K562 (cell line): ENCODE measurements around the gene USP24. TPM values are rescaled to one million over a fixed set of nuclear protein-coding genes. Genes with fewer than 3 reads are reported as not detected.

Experiments used
- ATAC-seq: fragments of 200-7000 bp; cut with Tn5 transposase; 3 replicates; pipeline ENCODE4 v1.9.1; 2020; ENCODE audit warnings: moderate library complexity
- BruUV-seq: library from RNA; stranded (reverse); fragments of 400-500 nt; replicated peaks from 2 replicates; lab custom pipeline; 2021; lab: Mats Ljungman, UMichigan
- CTCF ChIA-PET: fragments of 300-600 bp; formaldehyde crosslinking; extraction: SDS; loops from one replicate; lab custom pipeline; 2021; ENCODE audit warnings: low intra/inter-chr PET ratio; lab: Yijun Ruan, JAX
- POLR2A ChIA-PET: fragments of 300-600, 350-650 bp; sonication (Branson Sonifier 250); formaldehyde crosslinking; extraction: SDS; loops from one replicate; lab custom pipeline; 2021; ENCODE audit warnings: antibody characterized with exemption, inconsistent platforms; lab: Yijun Ruan, JAX
- DNase-seq, 4 experiments: peaks; one replicate each; pipeline versions ENCODE4 v3.0.0 to v3.0.0-alpha.2; 2011 to 2018; ENCODE audit warnings: low spot score in 3 of 4, mixed read lengths in 3 of 4; ENCODE audit errors: extremely low read depth in 1 of 4
- FAIRE-seq: peaks from 2 replicates; lab custom pipeline; 2011; peaks lifted over from hg19 to GRCh38; lab: Jason Lieb, UNC
- H2AFZ ChIP-seq: 2 replicates; pipeline ENCODE4 v1.6.0; 2011; ENCODE audit warnings: low read depth, low read length, control low read depth, inconsistent platforms
- H3K27ac ChIP-seq: fragments of 200-600 bp; 3 replicates; pipeline ENCODE4 v1.8.0; 2011; ENCODE audit warnings: low read depth, mild to moderate bottlenecking, control low read depth, inconsistent platforms, low read length, moderate library complexity, mixed read lengths; ENCODE audit errors: extremely low read depth
- H3K27me3 ChIP-seq, 2 experiments: fragments of 300-600 bp in 1 of 2; 2 replicates in 1 of 2; 3 replicates in 1 of 2; pipeline versions ENCODE4 v1.6.0 to v1.8.0; 2011; ENCODE audit warnings: inconsistent platforms in 2 of 2, low read length in 2 of 2, mild to moderate bottlenecking in 1 of 2, mixed read lengths in 1 of 2, moderate library complexity in 1 of 2; ENCODE audit not compliant: control insufficient read depth in 2 of 2, insufficient read depth in 2 of 2
- H3K36me3 ChIP-seq: fragments of 300-600 bp; 3 replicates; pipeline ENCODE4 v1.8.0; 2011; ENCODE audit warnings: mild to moderate bottlenecking, low read length, inconsistent platforms; ENCODE audit not compliant: control insufficient read depth, insufficient read depth
- H3K4me1 ChIP-seq, 2 experiments: fragments of 200-600 bp in 1 of 2; replicated peaks in 1 of 2; 2 replicates in 1 of 2; 3 replicates in 1 of 2; pipeline versions ENCODE4 v1.5.1 to v1.8.0; 2011; ENCODE audit warnings: inconsistent platforms in 2 of 2, low read length in 2 of 2, mild to moderate bottlenecking in 1 of 2, mixed read lengths in 1 of 2, moderate library complexity in 1 of 2; ENCODE audit not compliant: control insufficient read depth in 2 of 2, insufficient read depth in 2 of 2
- H3K4me2 ChIP-seq: 2 replicates; pipeline ENCODE4 v1.6.1; 2011; ENCODE audit warnings: low read length, control low read depth, inconsistent platforms, mixed read lengths; ENCODE audit not compliant: insufficient read depth
- H3K4me3 ChIP-seq: fragments of 200-600 bp; sonication (generic), shearing (Covaris generic); 2 replicates; pipeline ENCODE4 v1.5.1; 2016; ENCODE audit warnings: control low read depth, inconsistent platforms
- H3K79me2 ChIP-seq: fragments of 200-600 bp; 3 replicates; pipeline ENCODE4 v1.8.0; 2011; ENCODE audit warnings: low read length, inconsistent platforms; ENCODE audit not compliant: control insufficient read depth, insufficient read depth
- H3K9ac ChIP-seq, 2 experiments: 2 replicates each; pipeline versions ENCODE4 v1.6.0 to v1.6.1; 2011; ENCODE audit warnings: low read depth in 2 of 2, low read length in 2 of 2, control low read depth in 1 of 2, inconsistent platforms in 1 of 2, mild to moderate bottlenecking in 1 of 2, mixed read lengths in 1 of 2; ENCODE audit not compliant: insufficient read depth in 1 of 2
- H3K9me1 ChIP-seq: one replicate; pipeline ENCODE4 v1.6.0; 2011; ENCODE audit warnings: inconsistent platforms, mild to moderate bottlenecking, low read length, moderate library complexity; ENCODE audit not compliant: control insufficient read depth, insufficient read depth
- H3K9me3 ChIP-seq: replicated peaks from 2 replicates; pipeline ENCODE4 v1.5.1; 2011; ENCODE audit warnings: low read depth, low read length, inconsistent platforms; ENCODE audit not compliant: control insufficient read depth, insufficient read depth
- H4K20me1 ChIP-seq: replicated peaks from 2 replicates; pipeline ENCODE4 v1.6.1; 2011; ENCODE audit warnings: low read length, inconsistent platforms, mixed read lengths; ENCODE audit not compliant: control insufficient read depth, insufficient read depth
- ATF6 ChIP-seq: sonication (generic); formaldehyde crosslinking; IDR thresholded peaks from 2 replicates; pipeline ENCODE4 v1.4.0; 2020; ENCODE audit warnings: mild to moderate bottlenecking, missing genetic modification reagents
- CC2D1A ChIP-seq: fragments of 450-650 bp; IDR thresholded peaks from 2 replicates; pipeline ENCODE4 v1.6.1; 2017; ENCODE audit warnings: mild to moderate bottlenecking
- COPS2 ChIP-seq: fragments of 450-650 bp; conservative IDR thresholded peaks from 2 replicates; pipeline ENCODE4 v1.6.1; 2016; ENCODE audit warnings: mild to moderate bottlenecking, moderate library complexity
- FOXK1 ChIP-seq: sonication (generic); formaldehyde crosslinking; IDR thresholded peaks from 2 replicates; pipeline ENCODE4 v1.8.0; 2022; ENCODE audit warnings: missing genetic modification reagents, mild to moderate bottlenecking, borderline replicate concordance
- GABPB1 ChIP-seq: sonication (generic); formaldehyde crosslinking; IDR thresholded peaks from 2 replicates; pipeline ENCODE4 v1.8.0; 2022; ENCODE audit warnings: mild to moderate bottlenecking, missing genetic modification reagents
- HEY1 ChIP-seq: fragments of 250-450 bp; sonication (Bioruptor Pico); IDR thresholded peaks from 2 replicates; pipeline ENCODE4 v1.5.0; 2020; ENCODE audit warnings: mild to moderate bottlenecking, moderate library complexity, borderline replicate concordance
- MCM5 ChIP-seq: fragments of 450-650 bp; IDR thresholded peaks from 2 replicates; pipeline ENCODE4 v1.6.1; 2016; ENCODE audit warnings: low read depth
- MECOM ChIP-seq: fragments of 250-450 bp; sonication (Bioruptor Pico); IDR thresholded peaks from 2 replicates; pipeline ENCODE4 v1.8.0; 2022; ENCODE audit warnings: inconsistent platforms
- NRF1 ChIP-seq, 2 experiments: fragments of 450-650 bp; IDR thresholded peaks in 1 of 2; conservative IDR thresholded peaks in 1 of 2; 2 replicates each; pipeline ENCODE4 v1.6.1; 2014; ENCODE audit warnings: mild to moderate bottlenecking in 2 of 2
- PHB2 ChIP-seq: fragments of 450-650 bp; IDR thresholded peaks from 2 replicates; pipeline ENCODE4 v1.6.1; 2017; ENCODE audit warnings: low read depth
- RBM25 ChIP-seq: fragments of 200-400 bp; formaldehyde crosslinking; IDR thresholded peaks from 2 replicates; pipeline ENCODE4 v1.6.1; 2018; ENCODE audit warnings: low read length, low read depth, moderate library complexity; ENCODE audit not compliant: severe bottlenecking
- SIN3B ChIP-seq: fragments of 450-650 bp; IDR thresholded peaks from 2 replicates; pipeline ENCODE4 v1.6.1; 2017; ENCODE audit warnings: low read depth, mild to moderate bottlenecking, moderate library complexity
- TAL1 ChIP-seq: fragments of 450-650 bp; IDR thresholded peaks from 2 replicates; pipeline ENCODE4 v1.6.1; 2016; ENCODE audit warnings: mild to moderate bottlenecking
- TRIM24 ChIP-seq, 2 experiments: fragments of 450-650 bp; IDR thresholded peaks; 2 replicates each; pipeline ENCODE4 v1.6.1; 2016
- TRIM28 ChIP-seq: fragments of 450-650 bp; IDR thresholded peaks from 2 replicates; pipeline ENCODE4 v1.6.1; 2017
- ZNF23 ChIP-seq: fragments of 250-450 bp; sonication (Bioruptor Pico); IDR thresholded peaks from 2 replicates; pipeline ENCODE4 v1.4.0; 2020; ENCODE audit warnings: mild to moderate bottlenecking
- ZNF695 ChIP-seq: fragments of 450-650 bp; formaldehyde crosslinking; IDR thresholded peaks from 2 replicates; pipeline ENCODE4 v1.4.0; 2020; ENCODE audit warnings: mild to moderate bottlenecking, moderate library complexity
- WGBS: fragments of 100-300 bp; shearing (Covaris generic); methylation state at CpG from one replicate; pipeline ENCODE4 v1.1.6; 2016; ENCODE audit warnings: low coverage, mixed read lengths; ENCODE audit not compliant: insufficient coverage; ENCODE audit errors: missing lambda C conversion rate; 5-methylcytosine and 5-hydroxymethylcytosine counted together
- in situ Hi-C: fragments of 300-500 bp; cut with MboI; formaldehyde crosslinking; loops from 4 replicates; pipeline ENCODE4 v1.15.0; 2018; ENCODE audit warnings: inconsistent platforms, mixed read lengths
- intact Hi-C: fragments of 100-400 bp; cut with micrococcal nuclease; formaldehyde crosslinking; loops from 2 replicates; pipeline ENCODE4 v1.14.2; 2022
- polyA plus RNA-seq, 8 experiments: library from polyadenylated mRNA; depleted of rRNA in 4 of 8; stranded (reverse) in 5 of 8; unstranded in 3 of 8; fragments of >200 nt; fragmentation: Nextera tagmentation in 2 of 8; fragmentation: Illumina TruSeq in 1 of 8; extraction: Ambion mirVana in 2 of 8; extraction: Trizol in 1 of 8; gene quantifications; 2 replicates each; pipeline versions ENCODE4 v1.2.1 to v1.2.3, GENCODE V29; 2011 to 2014; ENCODE audit warnings: inconsistent platforms in 1 of 8, missing spikeins in 1 of 8
- total RNA-seq, 7 experiments: library from RNA; depleted of rRNA in 6 of 7; stranded (reverse); fragments of >200 nt in 6 of 7; fragmentation: Illumina TruSeq in 2 of 7; extraction: Trizol in 2 of 7; gene quantifications; 2 replicates each; pipeline versions ENCODE4 v1.2.1 to v1.2.3, GENCODE V29; 2011 to 2021; ENCODE audit warnings: low replicate concordance in 1 of 7

USP24 gene
- total and polyA plus RNA-seq, 9 of the 15 experiments (the other 6 are each of a cell fraction or from before 2014, with no cell fraction given): 7.7 to 62.6 (median 36.8) TPM

- TF ChIP-seq ATF6: no peak
- TF ChIP-seq HEY1: no peak
- no peak for TF ChIP-seq PHB2
- no peak for TF ChIP-seq TRIM24 (IDR thresholded peaks at IDR 0.05)
- no peak for TF ChIP-seq RBM25
- TF ChIP-seq MCM5: no peak
- no peak for TF ChIP-seq GABPB1 (CRISPR knock-in tag)
- no peak for TF ChIP-seq ZNF23 (CRISPR knock-in tag)
- TF ChIP-seq MECOM (CRISPR knock-in tag): no peak
- TF ChIP-seq TRIM28: no peak
Measured at GRCh38 chr1:55088413-55088812, 126.8 kb downstream of the USP24 start (continued).

DNA sequence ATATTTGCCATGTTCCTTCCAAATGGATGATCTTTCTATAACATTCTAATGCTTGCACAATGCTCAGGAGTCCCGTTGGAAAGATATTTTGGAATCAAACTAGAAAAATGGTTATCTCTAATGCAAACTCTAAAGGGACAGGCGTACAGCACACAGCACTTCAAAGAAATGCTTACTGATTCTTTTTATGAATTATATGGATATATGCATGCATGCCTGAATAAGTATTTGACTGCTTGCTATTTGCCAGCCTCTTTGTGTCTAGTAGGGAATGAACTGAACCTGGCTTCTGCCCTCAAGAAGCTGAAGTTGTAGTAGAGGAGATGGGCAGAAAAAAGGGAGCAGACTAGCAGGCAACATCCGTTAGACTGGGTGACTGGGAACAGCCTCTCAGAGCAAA lies 127.7 kb downstream of the USP24 start:
- no peaks in the 10 kb centered on the region for H3K4me1 ChIP-seq
- H2AFZ ChIP-seq: no peak overlapping the region
- TF ChIP-seq ZNF695 (CRISPR knock-in tag): no peak
- TF ChIP-seq TAL1: no peak
- TF ChIP-seq NRF1 (conservative IDR thresholded peaks at IDR 0.05 in 1 of 2, IDR thresholded peaks at IDR 0.05 in 1 of 2): no peak
- no peak for TF ChIP-seq COPS2
- no peak for TF ChIP-seq CC2D1A
- no peak for TF ChIP-seq FOXK1 (CRISPR knock-in tag)
- no peak for TF ChIP-seq SIN3B
- TF ChIP-seq, all 486 proteins: peak for 0
- no peaks in the 10 kb centered on the region for H4K20me1 ChIP-seq
- no peak for DNase-seq
- in situ Hi-C loops (no loop called here), intact Hi-C loops (no loop called here)
- WGBS: 93% methylated on average over 3 of the region's 3 CpGs
- H3K36me3 ChIP-seq: peaks cover 91% of the 10 kb centered on the region
- no peaks in the 10 kb centered on the region for H3K9me1 ChIP-seq
- BruUV-seq: no TSS peak
- no peak overlapping the region for H3K9ac ChIP-seq
- no peak overlapping the region for H3K4me3 ChIP-seq
- CTCF ChIA-PET: interaction anchor here (0.6 kb wide), 1 partner anchor 1677 kb away, joined by 4 read pairs; no protein-coding TSS in a partner anchor
- H3K79me2 ChIP-seq: no peaks in the 10 kb centered on the region
- FAIRE-seq: no peak
- H3K27me3 ChIP-seq: no peaks in the 10 kb centered on the region
- no peak overlapping the region for H3K27ac ChIP-seq
- H3K4me2 ChIP-seq: no peak overlapping the region
- H3K9me3 ChIP-seq: no peaks in the 10 kb centered on the region
- no peak for ATAC-seq
- POLR2A ChIA-PET: no interaction called here
